Measurements from ENCODE around the gene DYSF.

- TF ChIP-seq, protein P1, sequence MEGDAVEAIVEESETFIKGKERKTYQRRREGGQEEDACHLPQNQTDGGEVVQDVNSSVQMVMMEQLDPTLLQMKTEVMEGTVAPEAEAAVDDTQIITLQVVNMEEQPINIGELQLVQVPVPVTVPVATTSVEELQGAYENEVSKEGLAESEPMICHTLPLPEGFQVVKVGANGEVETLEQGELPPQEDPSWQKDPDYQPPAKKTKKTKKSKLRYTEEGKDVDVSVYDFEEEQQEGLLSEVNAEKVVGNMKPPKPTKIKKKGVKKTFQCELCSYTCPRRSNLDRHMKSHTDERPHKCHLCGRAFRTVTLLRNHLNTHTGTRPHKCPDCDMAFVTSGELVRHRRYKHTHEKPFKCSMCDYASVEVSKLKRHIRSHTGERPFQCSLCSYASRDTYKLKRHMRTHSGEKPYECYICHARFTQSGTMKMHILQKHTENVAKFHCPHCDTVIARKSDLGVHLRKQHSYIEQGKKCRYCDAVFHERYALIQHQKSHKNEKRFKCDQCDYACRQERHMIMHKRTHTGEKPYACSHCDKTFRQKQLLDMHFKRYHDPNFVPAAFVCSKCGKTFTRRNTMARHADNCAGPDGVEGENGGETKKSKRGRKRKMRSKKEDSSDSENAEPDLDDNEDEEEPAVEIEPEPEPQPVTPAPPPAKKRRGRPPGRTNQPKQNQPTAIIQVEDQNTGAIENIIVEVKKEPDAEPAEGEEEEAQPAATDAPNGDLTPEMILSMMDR (IDR thresholded peaks at IDR 0.05): no peak
- no peak for TF ChIP-seq POLR2A (IDR thresholded peaks at IDR 0.05)
Observed at GRCh38 chr2:71605781-71606241, 152.4 kb downstream of the DYSF start.

Data from Peyer's patch (tissue), 4 donors.